ENCODE measurements around the gene MVB12B. TPM values are rescaled to one million over a fixed set of nuclear protein-coding genes. Genes with fewer than 3 reads are reported as not detected.
A peak's percentile ranks its signal among the peaks of the same experiment; 100 is the strongest.

Gene MVB12B
- total and polyA plus RNA-seq, 7 donors: 1.5 to 25.6 (median 11.6) TPM

GRCh38 chr9:126514037-126514821 is 187.6 kb downstream of the MVB12B start:
- H3K27me3 ChIP-seq (ENCODE audit: insufficient read depth in 3 of 3, low read length in 2 of 3): peaks cover 0 to 66% (median 25%) of the 10 kb centered on the region in 3 donors
- peak overlapping the region; percentile 21 for H3K4me3 ChIP-seq
- ATAC-seq (peak; percentile 63 to 79 (median 74)), DNase-seq (peak; percentile 71 to 77)
- intact Hi-C loops (cut with DNase I): no loop called here
- no peaks in the 10 kb centered on the region for H3K4me1 ChIP-seq
- 9 to 13% (median 12%) methylated on average over 44 to 63 of the region's 63 CpGs for WGBS, 3 donors
- no peak overlapping the region for H3K27ac ChIP-seq
- TF ChIP-seq CTCF (IDR thresholded peaks at IDR 0.05): peak; percentile 25
- no peaks in the 10 kb centered on the region for H3K36me3 ChIP-seq (ENCODE audit: insufficient read depth in 1 of 2, low read depth in 1 of 2)
- no peaks in the 10 kb centered on the region for H3K9me3 ChIP-seq

- no peak for ATAC-seq
- 57 to 73% (median 59%) methylated on average over 27 of the region's 27 CpGs for WGBS, 3 donors
- DNase-seq: no peak
- peaks cover 0 to 73% (median 25%) of the 10 kb centered on the region in 3 donors for H3K27me3 ChIP-seq (ENCODE audit: insufficient read depth in 3 of 3, low read length in 2 of 3)
- no peak overlapping the region for H3K4me3 ChIP-seq
- H3K4me1 ChIP-seq: no peaks in the 10 kb centered on the region
- no peak for TF ChIP-seq CTCF (IDR thresholded peaks at IDR 0.05)
- H3K36me3 ChIP-seq (ENCODE audit: insufficient read depth in 1 of 2, low read depth in 1 of 2): no peaks in the 10 kb centered on the region
- no peaks in the 10 kb centered on the region for H3K9me3 ChIP-seq
- intact Hi-C loops (cut with DNase I): no loop called here
- H3K27ac ChIP-seq: no peak overlapping the region
Observed at GRCh38 chr9:126515001-126515872, 188.6 kb downstream of the MVB12B start.

- WGBS, 3 donors: 69 to 78% (median 73%) methylated on average over 14 of the region's 14 CpGs
- Histone ChIP-seq H3K4me1 (peaks cover 3% of the 10 kb centered on the region), H3K4me3 (no peak overlapping the region), H3K27ac (no peak overlapping the region), H3K36me3 (ENCODE audit: insufficient read depth in 1 of 2, low read depth in 1 of 2) (no peaks in the 10 kb centered on the region), H3K9me3 (no peaks in the 10 kb centered on the region), H3K27me3 (ENCODE audit: insufficient read depth in 3 of 3, low read length in 2 of 3) (peaks cover 0 to 73% (median 25%) of the 10 kb centered on the region in 3 donors)
- intact Hi-C loops (cut with DNase I): no loop called here
- TF ChIP-seq CTCF (IDR thresholded peaks at IDR 0.05): no peak
- no peak for DNase-seq
- ATAC-seq: no peak
Observed at GRCh38 chr9:126515873-126516505, 189.4 kb downstream of the MVB12B start.

DNA sequence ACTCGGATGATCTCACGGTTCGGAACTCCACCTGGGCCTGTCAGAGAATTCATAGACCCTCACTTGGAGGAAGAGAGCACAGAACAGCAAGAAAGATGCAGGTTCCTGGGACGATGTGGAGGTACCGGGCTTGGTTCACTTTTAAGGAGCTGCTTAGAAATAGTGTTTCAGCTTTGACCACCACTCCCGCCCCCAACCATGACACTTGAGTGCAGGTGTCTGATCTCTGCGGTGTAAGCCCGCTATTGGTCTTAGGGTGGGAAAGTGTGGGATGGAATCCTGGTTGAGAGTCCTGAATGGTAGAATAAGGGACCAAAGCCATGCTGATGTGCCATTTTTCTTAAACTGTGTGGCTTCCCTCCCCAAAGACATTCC is 189.9 kb downstream of the MVB12B start:
- H3K27me3 ChIP-seq (ENCODE audit: insufficient read depth in 3 of 3, low read length in 2 of 3): peaks cover 0 to 71% (median 25%) of the 10 kb centered on the region in 3 donors
- H3K9me3 ChIP-seq: no peaks in the 10 kb centered on the region
- H3K4me3 ChIP-seq: no peak overlapping the region
- intact Hi-C loops (cut with DNase I): no loop called here
- H3K36me3 ChIP-seq (ENCODE audit: insufficient read depth in 1 of 2, low read depth in 1 of 2): no peaks in the 10 kb centered on the region
- 71 to 77% (median 72%) methylated on average over 8 of the region's 8 CpGs for WGBS, 3 donors
- TF ChIP-seq CTCF (IDR thresholded peaks at IDR 0.05): no peak
- no peak overlapping the region for H3K27ac ChIP-seq
- DNase-seq (no peak), ATAC-seq (no peak)
- peaks cover 7% of the 10 kb centered on the region for H3K4me1 ChIP-seq

Data from psoas muscle (tissue), 8 donors.